ENCODE results near the gene MCF2L2. TPM values are rescaled to one million over a fixed set of nuclear protein-coding genes. Genes with fewer than 3 reads are reported as not detected.

MCF2L2 gene
- total and polyA plus RNA-seq, 2 of the 13 experiments (the other 11 are each of a cell fraction or from before 2014, with no cell fraction given): not detected

DNA sequence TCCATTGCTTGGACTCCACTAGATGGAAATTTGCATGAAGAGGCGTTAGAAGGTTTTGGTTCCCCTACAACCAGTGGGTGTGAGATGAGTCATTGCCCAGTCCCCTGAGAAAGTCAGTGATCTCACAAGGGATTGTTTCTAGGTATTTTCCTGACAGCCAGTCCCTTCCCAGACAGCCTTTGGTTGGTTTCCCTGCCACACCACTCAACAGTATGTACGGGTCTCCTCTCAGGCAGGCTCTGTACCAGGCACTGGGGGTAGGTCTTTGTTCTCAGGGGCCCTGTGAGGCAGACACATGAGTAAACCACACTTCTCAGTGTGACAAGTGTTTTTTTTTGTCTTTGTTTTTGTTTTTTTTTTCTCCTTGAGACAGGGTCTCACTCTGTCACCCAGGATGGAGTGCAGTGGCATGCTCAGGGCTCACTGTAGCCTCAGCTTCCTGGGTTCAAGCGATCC lies 269.8 kb downstream of the MCF2L2 start:
- Histone ChIP-seq H3K4me1 (ENCODE audit: insufficient read depth, low read length) (peaks cover 10% of the 10 kb centered on the region), H4K20me1 (ENCODE audit: insufficient read depth, low read length) (no peaks in the 10 kb centered on the region), H3K4me3 (replicated peaks in 1 of 3; ENCODE audit: insufficient read depth in 1 of 3, low read depth in 2 of 3, low read length in 3 of 3) (no peak overlapping the region), H3K36me3 (replicated peaks in 1 of 2; ENCODE audit: control insufficient read depth in 1 of 2, insufficient read depth in 2 of 2, low read length in 2 of 2) (no peaks in the 10 kb centered on the region), H3K79me2 (ENCODE audit: insufficient read depth, low read length) (no peaks in the 10 kb centered on the region), H2AFZ (ENCODE audit: low read length) (no peak overlapping the region), H3K9me3 (ENCODE audit: low read length) (no peaks in the 10 kb centered on the region), H3K4me2 (ENCODE audit: low read depth, low read length) (no peak overlapping the region), H3K9ac (ENCODE audit: insufficient read depth, low read depth, low read length) (no peak overlapping the region), H3K27me3 (ENCODE audit: control insufficient read depth in 1 of 2, insufficient read depth in 2 of 2, low read length in 2 of 2) (peaks cover 2 to 24% of the 10 kb centered on the region in 2 experiments; a peak in 3 of 5 replicates), H3K27ac (ENCODE audit: extremely low read length, insufficient read depth, low read length) (no peak overlapping the region)
- intact Hi-C loops (cut with micrococcal nuclease; ENCODE audit: unreplicated experiment) (no loop called here), in situ Hi-C loops (cut with HindIII; ENCODE audit: extremely low pct_ligation_motif_present, low pct_unique_long_range_greater_than_20kb) (no loop called here)
- FAIRE-seq (no peak), ATAC-seq (no peak), DNase-seq (ENCODE audit: low spot score) (no peak)
- no TSS peak for BruUV-seq (replicated peaks)
- WGBS (ENCODE audit: low lambda C conversion rate): 29% methylated on average over 3 of the region's 3 CpGs
- CTCF ChIA-PET (ENCODE audit: low intra/inter-chr PET ratio, low total read pairs): no interaction called here
- POLR2A ChIA-PET: no interaction called here
- no peak for TF ChIP-seq NFYB (CRISPR knock-in tag; IDR thresholded peaks at IDR 0.05)
- no peak for TF ChIP-seq ZNF121 (CRISPR knock-in tag; IDR thresholded peaks at IDR 0.05)
- no peak for TF ChIP-seq SNAPC4 (CRISPR knock-in tag; IDR thresholded peaks at IDR 0.05)
- no peak for TF ChIP-seq YEATS4 (CRISPR knock-in tag; IDR thresholded peaks at IDR 0.05; ENCODE audit: borderline replicate concordance)
- TF ChIP-seq NR3C1 (CRISPR knock-in tag; IDR thresholded peaks at IDR 0.05): no peak
- no peak for TF ChIP-seq REXO4 (CRISPR knock-in tag; IDR thresholded peaks at IDR 0.05; ENCODE audit: borderline replicate concordance)
- no peak for TF ChIP-seq ASH2L (IDR thresholded peaks at IDR 0.05; ENCODE audit: insufficient read length, low read depth, low read length)
- TF ChIP-seq MXI1 (IDR thresholded peaks at IDR 0.05; ENCODE audit: borderline replicate concordance, low read depth, low read length): no peak
- no peak for TF ChIP-seq ZNF503 (CRISPR knock-in tag; IDR thresholded peaks at IDR 0.05)
- no peak for TF ChIP-seq ATAD3A (CRISPR knock-in tag; IDR thresholded peaks at IDR 0.05)
- TF ChIP-seq ZNF782 (CRISPR knock-in tag; IDR thresholded peaks at IDR 0.05; ENCODE audit: borderline replicate concordance): no peak
- no peak for TF ChIP-seq ZNF275 (CRISPR knock-in tag; IDR thresholded peaks at IDR 0.05; ENCODE audit: borderline replicate concordance)
- TF ChIP-seq GFI1 (CRISPR knock-in tag; IDR thresholded peaks at IDR 0.05; ENCODE audit: borderline replicate concordance): no peak
- TF ChIP-seq SP2 (CRISPR knock-in tag; IDR thresholded peaks at IDR 0.05): no peak
- TF ChIP-seq ZMYM2 (CRISPR knock-in tag; IDR thresholded peaks at IDR 0.05): no peak
- no peak for TF ChIP-seq TEAD2 (CRISPR knock-in tag; IDR thresholded peaks at IDR 0.05)
- TF ChIP-seq ZNF672 (CRISPR knock-in tag; IDR thresholded peaks at IDR 0.05): no peak

Data from HepG2 (cell line).